NCI-H748 treated with DMSO at 0.1 percent for 48 hours (cell line): ENCODE data around the gene DIAPH3.
A peak's percentile ranks its signal among the peaks of the same experiment; 100 is the strongest.
"Not testable (repeated sequence)": the region's sequence is repeated elsewhere in the genome, so short reads cannot be mapped to it uniquely, and the experiment has no call there.

Experiments used
- DNase-seq: peaks from one replicate; lab custom pipeline; 2025; lab: John Stamatoyannopoulos, UW

Gene DIAPH3

DNA sequence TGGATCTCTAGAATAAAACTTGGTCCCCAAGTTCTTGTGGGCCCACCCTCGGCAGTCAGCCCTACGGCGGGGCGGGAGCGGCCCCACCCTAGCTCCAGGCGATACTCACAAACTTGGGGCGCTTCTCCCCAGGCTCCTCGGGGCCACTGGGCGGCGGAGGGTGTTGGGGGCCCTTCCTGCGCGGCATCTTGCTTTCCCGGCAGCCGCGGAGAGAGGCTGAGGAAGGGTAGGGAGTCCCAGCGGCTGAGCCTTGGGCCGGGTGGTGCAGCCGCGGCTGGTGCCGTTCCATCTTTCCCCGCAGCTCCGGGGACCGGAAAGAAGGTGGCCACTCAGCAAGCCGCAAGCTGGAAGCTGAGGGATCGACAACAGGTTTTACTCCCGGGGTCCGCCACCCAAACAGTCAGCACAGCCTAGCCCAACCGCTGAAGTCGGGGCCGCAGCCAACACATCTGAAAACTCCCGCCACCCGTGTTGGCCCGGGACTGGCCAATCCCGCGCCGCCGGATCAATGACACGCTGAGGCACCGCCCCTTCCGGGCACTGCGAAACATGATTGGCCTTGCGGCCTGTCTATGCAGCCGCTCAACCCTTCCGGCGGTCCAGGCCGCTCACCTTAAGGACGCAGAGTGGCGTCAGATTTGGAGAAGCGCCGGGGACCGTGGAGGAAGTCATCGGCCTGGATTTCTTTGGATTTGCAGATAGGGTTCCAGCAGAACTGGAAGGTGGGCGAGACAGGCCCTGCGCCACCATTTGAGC lies at the start of gene DIAPH3:
TSS of gene DIAPH3 (minus strand) at position 451 of the 756 bp plus-strand sequence. CDS start at position 289, 162 bp downstream.
- DNase-seq: peak; percentile 92

- no peak for DNase-seq
Observed at GRCh38 chr13:60213236-60213744, 49.6 kb upstream of the DIAPH3 start.

DNA sequence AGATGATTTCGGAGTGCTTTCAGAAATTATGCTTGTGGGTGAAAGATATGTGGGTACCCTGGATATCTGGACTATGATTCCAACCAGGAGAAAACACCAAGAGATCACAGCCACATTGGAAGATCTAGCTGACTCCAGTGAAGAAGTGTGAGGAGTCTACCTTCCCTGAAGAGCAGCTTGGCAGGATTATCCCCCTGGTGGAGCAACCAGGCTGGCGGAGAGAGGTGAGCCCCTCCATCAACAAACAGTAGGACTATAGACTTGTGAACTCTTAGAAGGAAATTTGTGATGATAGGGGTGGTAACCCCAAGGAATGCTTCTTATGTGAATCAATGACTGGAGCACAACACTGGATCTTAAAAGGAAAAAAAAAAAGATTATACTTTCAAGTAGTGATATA lies 47.8 kb upstream of the DIAPH3 start:
- DNase-seq: no peak

- DNase-seq: no peak
Observed at GRCh38 chr13:60210510-60211330, 47.0 kb upstream of the DIAPH3 start.

DNA sequence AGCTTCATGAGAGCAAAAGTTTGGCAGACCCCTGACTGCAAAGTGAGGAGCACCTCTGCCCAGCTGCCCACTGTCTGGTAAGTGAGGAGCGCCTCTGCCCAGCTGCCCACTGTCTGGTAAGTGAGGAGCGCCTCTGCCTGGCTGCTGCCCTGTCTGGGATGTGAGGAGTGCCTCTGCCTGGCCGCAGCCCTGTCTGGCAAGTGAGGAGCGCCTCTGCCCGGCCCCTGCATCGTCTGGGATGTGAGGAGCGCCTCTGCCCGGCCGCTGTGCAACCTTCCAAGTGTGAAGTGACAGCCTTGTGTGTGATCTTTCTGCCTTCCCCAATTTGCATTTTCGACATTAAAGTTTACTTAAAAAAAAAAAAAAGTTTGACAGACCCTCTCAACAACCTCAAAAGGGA lies 41.8 kb upstream of the DIAPH3 start:
- DNase-seq: not testable (repeated sequence)

DNA sequence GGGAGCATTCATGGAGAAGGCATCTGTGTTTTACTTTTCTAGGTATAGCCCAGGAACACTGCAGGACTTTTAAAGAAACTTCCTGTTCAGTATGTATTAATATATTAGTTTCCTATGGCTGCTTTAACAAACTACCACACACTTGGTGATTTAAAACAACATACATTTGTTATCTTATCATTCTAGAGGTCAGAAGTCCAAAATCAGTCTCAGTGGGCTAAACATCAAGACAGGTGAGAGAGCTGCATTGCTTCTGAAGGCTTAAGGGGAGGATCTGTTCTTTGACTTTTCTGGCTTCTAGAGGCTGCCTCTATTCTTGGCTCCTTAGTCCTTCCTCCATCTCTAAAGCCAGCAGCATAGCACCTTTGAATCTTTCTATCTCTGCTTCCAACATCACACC lies 37.6 kb upstream of the DIAPH3 start:
- no peak for DNase-seq

DNA sequence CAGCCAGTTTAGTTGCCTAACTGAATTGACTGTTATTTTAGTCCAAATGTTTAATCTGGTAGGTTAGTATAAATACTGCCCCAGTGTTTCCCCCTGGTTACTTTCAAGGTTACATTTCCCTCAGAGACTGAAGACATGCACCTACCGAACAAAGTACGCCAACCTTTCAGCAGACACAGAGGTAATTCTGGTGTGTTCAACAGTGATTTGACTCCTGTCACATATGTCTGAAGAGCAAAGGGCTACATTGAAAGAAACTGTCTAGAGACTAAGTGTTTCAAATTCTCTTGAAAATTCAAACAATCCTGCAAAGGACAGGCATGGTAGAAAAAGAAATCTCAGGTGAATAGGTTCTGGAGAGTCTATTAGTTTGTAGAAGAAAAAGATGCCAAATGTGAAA lies 32.2 kb upstream of the DIAPH3 start:
- DNase-seq: not testable (repeated sequence)

- no peak for DNase-seq
Observed at GRCh38 chr13:60182907-60183306, 19.2 kb upstream of the DIAPH3 start.

GRCh38 chr13:60178327-60178726 lies 14.6 kb upstream of the DIAPH3 start:
- DNase-seq: no peak

DNA sequence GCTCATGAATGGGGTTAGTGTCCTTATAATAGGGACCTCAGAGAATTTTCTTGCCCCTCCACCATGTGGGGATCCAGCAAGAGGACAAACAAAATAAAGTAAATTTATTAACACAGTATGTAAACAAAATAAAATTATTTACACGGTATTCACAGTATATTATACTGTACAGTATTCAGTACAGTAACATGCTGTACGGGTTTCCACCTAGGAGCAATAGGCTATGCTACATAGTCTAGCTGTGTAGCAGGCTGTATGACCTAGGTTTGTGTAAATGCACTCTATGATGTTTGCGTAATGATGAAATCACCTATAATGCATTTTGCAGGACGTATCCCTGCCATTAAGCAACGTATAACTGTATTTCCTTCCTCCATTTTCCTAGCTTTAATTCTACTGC lies 11.8 kb upstream of the DIAPH3 start:
- DNase-seq: no peak

- DNase-seq: no peak
Observed at GRCh38 chr13:60174113-60174512, 10.4 kb upstream of the DIAPH3 start.

GRCh38 chr13:60172111-60172510 lies 8.4 kb upstream of the DIAPH3 start:
- DNase-seq: no peak

DNA sequence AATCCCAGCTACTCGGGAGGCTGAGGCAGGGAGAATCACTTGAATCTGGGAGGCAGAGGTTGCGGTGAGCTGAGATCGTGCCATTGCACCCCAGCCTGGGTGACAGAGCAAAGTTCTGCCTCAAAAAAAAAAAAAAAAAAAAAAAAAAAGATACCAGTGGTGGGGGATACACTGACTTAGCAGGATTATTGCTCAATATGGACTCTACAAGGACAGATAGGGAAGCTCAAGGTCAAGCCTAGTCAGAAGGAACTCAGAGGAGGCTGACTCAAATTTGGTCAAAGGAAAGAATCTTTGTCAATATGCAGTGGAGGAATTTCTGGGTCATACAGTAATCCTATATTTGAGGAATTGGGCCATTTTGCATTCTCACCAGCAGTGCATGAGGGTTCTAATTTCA lies 6.7 kb upstream of the DIAPH3 start:
- DNase-seq: no peak

DNA sequence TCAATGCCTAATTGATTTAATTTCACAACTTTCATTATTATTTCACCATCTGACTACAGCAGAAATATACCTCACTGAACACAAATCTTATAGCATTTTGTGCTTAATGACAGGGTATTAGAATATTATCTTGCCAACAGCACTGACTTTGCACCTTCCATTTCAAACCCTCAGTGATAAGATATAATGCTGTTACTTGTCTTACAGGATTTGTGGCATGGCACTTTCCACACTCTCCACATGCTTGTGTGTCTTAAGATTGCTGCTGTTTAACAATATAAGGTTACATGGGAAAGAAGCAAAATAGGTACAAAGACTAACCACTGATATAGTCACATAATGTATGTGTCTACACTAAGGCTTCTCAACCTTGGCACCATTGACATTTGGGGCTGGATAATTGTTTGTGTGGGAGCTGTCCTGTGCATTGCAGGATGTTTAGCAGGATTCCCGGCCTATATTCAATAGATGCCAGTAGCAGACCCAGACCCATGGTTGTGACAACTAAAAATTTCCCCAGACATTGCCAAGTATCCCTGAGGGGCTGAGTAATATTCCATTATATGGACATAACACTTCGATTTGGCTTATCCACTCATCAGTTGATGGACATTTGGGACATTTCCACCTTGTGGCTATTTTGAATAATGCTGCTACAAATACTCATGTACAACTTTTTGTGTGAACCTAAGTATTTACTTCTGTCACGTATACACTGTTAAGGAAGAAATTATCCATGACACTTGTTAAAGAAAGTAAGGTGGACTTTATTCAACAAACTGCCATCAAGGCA lies 5.7 kb upstream of the DIAPH3 start:
- DNase-seq: no peak

- no peak for DNase-seq
Observed at GRCh38 chr13:60167121-60167520, 3.4 kb upstream of the DIAPH3 start.

- no peak for DNase-seq
Observed at GRCh38 chr13:60165391-60166099, 1.8 kb upstream of the DIAPH3 start.

DNA sequence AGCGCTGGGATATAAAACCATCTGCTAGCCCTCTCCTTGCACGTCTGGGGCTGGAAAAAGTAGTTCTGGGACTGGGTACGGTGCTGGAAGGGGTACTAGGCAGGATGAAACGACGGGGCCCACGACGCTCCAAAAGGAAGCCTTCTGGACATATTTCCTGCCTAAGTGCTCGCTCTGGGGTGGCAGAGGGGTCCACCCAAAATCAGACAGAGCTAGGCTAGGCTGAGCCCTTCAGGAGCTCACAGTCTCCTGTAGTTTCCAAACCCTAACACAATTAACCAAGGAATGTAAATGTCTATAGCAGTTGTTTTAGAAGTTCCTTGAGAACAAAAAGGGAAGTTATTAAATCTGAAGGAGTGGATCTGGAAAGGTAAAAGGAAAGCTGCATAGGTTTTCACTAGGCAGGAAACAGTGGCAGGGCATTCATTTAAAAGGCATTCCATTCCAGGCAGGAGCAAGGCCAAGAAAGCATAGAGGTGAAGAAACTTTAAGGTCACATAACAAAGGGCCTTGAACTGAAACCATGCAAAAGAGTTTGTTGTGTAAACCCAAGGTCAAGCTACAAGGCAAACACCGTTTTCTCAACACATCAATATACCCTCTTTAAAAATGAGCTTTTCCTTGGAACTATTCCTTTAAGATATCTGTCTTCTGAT lies 634 bp upstream of the DIAPH3 start:
- DNase-seq: no peak

DNA sequence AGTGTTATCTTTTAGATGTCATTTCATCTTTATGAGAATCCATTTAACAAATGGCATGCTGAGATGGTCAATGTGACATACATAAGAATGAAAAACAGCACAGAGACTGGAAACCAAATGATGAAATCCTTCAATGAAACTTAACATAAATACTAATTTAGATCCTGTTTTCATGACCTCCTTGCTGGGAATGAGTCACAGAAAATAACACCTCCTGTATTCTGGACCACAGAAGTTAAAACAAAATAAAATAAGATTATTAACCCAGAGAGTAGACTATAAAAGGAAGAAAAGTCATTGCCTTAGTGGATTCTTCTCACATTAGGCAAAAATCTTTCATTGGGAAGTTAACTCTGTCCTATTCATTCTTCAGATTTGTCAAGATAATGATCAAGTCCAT lies 1.6 kb downstream of the DIAPH3 start:
- DNase-seq: no peak

DNA sequence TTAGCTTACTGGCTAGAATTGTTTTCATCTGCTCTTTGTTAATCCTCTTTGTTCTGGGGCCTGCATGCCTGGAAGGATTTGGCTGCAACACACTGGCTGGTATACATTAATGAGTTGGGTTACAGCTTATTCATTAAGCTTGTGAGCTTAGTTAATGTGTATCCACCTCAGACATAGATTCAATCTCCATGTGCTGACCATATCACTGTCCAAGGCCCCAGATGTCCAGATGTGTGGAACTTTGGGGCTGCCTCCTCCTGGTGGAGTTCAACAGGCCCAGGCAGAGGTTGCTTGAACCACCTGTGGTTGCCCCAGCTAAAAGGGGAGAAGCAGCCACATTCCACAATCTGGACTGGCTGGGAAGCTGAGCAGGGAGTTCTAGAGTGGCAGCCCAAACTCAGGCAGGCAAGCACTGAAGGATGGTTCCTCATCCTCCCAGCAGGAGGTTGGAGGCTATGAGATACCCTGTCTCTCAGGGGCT lies 5.4 kb downstream of the DIAPH3 start:
- DNase-seq: no peak

DNA sequence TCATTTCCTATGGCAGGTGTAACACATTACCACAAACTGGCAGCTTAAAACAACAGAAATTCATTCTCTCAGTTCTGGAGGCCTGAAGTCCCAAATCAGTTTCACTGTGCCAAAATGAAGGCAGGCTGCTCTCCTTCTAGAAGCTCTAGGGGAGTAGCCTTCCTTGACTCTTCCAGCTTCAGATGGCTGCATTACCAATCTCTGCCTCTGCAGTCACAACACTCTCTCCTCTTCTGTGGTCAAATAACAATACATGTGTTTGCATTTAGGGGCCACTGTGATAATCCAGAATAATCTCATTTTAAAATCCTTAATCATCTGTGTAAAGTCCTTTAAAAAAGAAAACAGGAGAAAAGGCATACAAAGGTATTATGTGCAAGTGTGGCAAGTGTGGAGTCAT lies 7.8 kb downstream of the DIAPH3 start:
- no peak for DNase-seq

- DNase-seq: no peak
Observed at GRCh38 chr13:60152904-60153303, 10.8 kb downstream of the DIAPH3 start.
